ENCODE data around the gene CHAF1A.

CHAF1A gene

GRCh38 chr19:4358709-4359626 lies 43.5 kb upstream of the CHAF1A start:
- CTCF ChIA-PET: interaction anchor here (0.7 to 3.7 kb wide), 7 partner anchors 14 to 92 kb away, joined by 3 to 13 read pairs (median 4); partner anchors contain the start of gene SH3GL1
- TF ChIP-seq ZNF704 (tag by site-specific recombination; IDR thresholded peaks at IDR 0.05) (no peak), ZNF280D (tag by site-specific recombination; IDR thresholded peaks at IDR 0.05) (no peak), KLF9 (tag by site-specific recombination; IDR thresholded peaks at IDR 0.05; ENCODE audit: low read depth) (no peak), ZNF626 (tag by site-specific recombination; IDR thresholded peaks at IDR 0.05) (no peak), ZNF148 (tag by site-specific recombination; IDR thresholded peaks at IDR 0.05; ENCODE audit: borderline replicate concordance) (no peak), ZIC2 (tag by site-specific recombination; IDR thresholded peaks at IDR 0.05) (peak; percentile 41; the same call in 1 of the 2 replicates), GLIS1 (tag by site-specific recombination; IDR thresholded peaks at IDR 0.05) (peak; percentile 37; the same call in 1 of the 2 replicates), ZBTB26 (tag by site-specific recombination; optimal IDR thresholded peaks at IDR 0.05) (no peak), KLF7 (tag by site-specific recombination; IDR thresholded peaks at IDR 0.05; ENCODE audit: borderline replicate concordance) (no peak), ZNF121 (tag by site-specific recombination; IDR thresholded peaks at IDR 0.05) (peak; percentile 43; the same call in 1 of the 2 replicates), ZSCAN4 (tag by site-specific recombination; IDR thresholded peaks at IDR 0.05) (no peak), ZNF658 (tag by site-specific recombination; IDR thresholded peaks at IDR 0.05) (no peak), GLIS2 (tag by site-specific recombination; IDR thresholded peaks at IDR 0.05) (0 out of 2 replicates have a peak, but pooled peaks have one; percentile 32)
- Histone ChIP-seq H3K36me3 (ENCODE audit: control insufficient read depth in 2 of 2, insufficient read depth in 1 of 2, low read length in 2 of 2) (peaks cover 3 to 64% of the 10 kb centered on the region in 2 experiments; a peak in 2 of 3 replicates), H3K9me3 (ENCODE audit: control insufficient read depth, insufficient read depth, low read depth, low read length) (no peaks in the 10 kb centered on the region), H3K4me1 (ENCODE audit: control insufficient read depth, insufficient read depth, low read length) (no peaks in the 10 kb centered on the region), H3K4me3 (ENCODE audit: low read depth, low read length) (no peak overlapping the region), H3K27ac (ENCODE audit: extremely low read depth, low read depth, low read length) (no peak overlapping the region)
- POLR2A ChIA-PET: interaction anchor here (0.6 to 1.9 kb wide), 4 partner anchors 16 to 1360 kb away, joined by 3 to 12 read pairs (median 5); partner anchors contain the start of genes CHAF1A and MPND

Measured in HEK293 (cell line).